ENCODE measurements around the gene HSFX3.
"Not testable (repeated sequence)": the region's sequence is repeated elsewhere in the genome, so short reads cannot be mapped to it uniquely, and the experiment has no call there.

The HSFX3 gene, protein sequence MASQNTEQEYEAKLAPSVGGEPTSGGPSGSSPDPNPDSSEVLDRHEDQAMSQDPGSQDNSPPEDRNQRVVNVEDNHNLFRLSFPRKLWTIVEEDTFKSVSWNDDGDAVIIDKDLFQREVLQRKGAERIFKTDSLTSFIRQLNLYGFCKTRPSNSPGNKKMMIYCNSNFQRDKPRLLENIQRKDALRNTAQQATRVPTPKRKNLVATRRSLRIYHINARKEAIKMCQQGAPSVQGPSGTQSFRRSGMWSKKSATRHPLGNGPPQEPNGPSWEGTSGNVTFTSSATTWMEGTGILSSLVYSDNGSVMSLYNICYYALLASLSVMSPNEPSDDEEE

DNA sequence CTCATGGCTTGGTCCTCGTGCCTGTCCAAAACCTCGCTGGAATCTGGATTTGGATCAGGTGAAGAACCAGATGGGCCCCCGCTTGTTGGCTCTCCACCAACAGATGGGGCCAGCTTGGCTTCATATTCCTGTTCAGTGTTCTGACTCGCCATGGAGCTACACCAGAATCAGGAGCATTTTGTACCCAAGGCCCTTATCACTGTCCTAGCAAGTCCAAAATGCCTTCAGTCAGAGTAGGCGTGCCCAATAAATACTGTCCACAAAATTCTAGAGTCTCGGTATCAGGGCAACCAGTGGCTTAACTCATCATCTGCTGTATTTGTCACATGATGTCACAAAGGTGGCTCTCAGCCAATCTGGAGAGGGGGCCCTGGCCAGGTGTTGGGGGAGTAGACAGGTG is at the start of gene HSFX3:
Gene HSFX3 (minus strand): TSS at position 224 of the 400 bp plus-strand sequence. CDS start 72 bp downstream, at position 152.
- H3K4me3 ChIP-seq (ENCODE audit: control insufficient read depth, low read depth, low read length); DNase-seq (ENCODE audit: low read depth): not testable (repeated sequence)

DNA sequence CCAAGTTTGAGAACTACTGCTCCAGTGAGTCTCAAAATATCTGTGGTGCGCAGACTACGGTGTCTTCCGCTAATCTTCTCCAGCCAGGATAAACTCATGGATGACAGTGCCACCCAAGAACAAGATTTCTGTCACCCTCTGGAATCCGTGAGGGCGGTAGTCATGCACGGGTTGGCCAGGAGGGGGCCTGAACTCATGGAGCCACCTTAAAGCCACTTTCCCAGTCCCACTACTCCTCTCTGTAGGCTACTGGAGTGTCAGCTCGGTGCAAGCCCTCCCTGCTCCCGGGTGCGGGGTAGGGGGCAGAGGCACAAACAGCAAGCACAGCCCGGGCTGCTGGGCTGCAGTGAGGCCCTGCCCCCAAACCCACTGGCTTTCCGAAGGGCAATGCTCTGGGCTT is 48.9 kb upstream of the HSFX3 start:
- not testable (repeated sequence) for H3K4me3 ChIP-seq (ENCODE audit: control insufficient read depth, low read depth, low read length); DNase-seq (ENCODE audit: low read depth)

DNA sequence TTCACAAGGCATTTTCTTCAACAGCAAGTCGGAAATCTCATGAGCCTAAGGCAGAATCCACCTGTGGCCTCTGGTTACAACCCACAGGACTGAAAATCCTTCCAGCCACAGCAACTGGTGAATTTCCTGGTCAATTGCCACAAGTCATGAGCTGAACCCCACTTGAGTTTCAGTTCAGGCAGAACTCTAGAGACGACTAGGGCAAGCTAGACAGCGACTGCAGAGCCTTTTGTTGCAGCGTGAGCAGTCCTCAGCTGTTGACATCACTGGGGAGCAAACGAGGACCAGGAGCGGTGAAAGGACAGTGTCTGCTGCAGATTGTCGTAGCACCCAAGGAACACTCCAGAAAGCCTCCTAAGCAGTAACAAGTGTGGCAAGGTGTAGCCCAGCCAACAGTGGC is 46.2 kb upstream of the HSFX3 start:
- not testable (repeated sequence) for DNase-seq (ENCODE audit: low read depth); H3K4me3 ChIP-seq (ENCODE audit: control insufficient read depth, low read depth, low read length)

DNA sequence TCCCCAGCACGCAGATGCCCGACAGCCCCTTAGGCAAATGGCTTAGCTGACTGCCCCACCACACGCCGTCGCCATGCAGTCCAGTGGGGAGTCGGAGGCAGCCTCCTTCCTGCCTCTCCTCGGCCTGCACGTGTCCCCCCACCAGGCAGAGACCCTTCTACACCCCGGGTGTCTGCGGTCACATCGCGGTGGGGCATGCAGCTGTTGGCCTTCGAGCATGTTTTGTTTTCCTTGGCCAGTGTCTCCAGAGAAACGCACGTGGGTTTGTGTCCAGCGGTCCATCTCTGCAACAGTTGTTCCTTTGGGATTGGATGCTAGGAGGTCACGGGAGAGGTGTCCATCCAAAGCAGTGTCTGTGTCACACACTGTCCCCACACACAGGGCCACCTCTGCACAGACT is 45.5 kb upstream of the HSFX3 start, which contains the start of gene HSFX2:
Gene HSFX2 (minus strand): TSS at position 101 of the 400 bp plus-strand sequence. CDS start 614 bp downstream, outside the sequence.
- not testable (repeated sequence) for H3K4me3 ChIP-seq (ENCODE audit: control insufficient read depth, low read depth, low read length); DNase-seq (ENCODE audit: low read depth)

DNA sequence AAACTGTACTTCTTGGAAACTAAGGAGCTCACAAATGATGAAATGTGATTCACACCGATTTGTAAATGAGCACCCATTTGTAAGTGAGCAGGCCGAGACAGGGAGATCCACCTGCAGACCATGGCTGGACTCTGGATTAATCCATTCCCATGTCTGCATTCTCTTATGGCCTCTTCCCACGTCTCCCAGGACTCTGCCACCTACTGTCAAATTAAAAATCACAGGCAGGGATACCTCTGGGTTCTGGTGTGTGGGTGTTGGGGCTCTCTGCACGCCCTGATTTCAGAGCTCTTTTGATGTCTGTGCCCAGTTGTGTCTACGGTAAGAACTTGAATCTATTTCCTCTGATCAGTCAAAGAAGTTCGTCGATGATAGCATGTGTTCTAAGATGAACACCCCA is 41.3 kb upstream of the HSFX3 start:
- not testable (repeated sequence) for DNase-seq (ENCODE audit: low read depth); H3K4me3 ChIP-seq (ENCODE audit: control insufficient read depth, low read depth, low read length)

DNA sequence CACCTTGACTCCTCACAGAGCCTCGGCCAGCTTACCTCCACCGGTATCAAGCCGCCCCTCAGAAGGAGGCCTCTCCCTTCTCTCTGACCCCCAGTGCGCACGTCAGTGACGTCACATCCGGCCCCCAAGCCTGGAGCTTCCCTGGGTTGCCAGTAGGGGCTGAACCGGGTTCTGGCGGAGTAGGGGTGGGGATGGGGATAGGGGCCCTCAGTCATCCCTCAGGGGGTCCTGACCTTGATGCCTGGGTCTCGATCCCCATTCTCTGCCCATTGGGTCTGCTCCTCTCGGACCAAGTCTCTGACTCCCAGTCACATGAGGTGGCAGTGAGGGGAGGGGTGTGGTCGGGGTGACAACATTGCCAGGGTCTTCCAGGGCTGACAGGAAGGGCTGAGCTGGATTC is 37.6 kb upstream of the HSFX3 start, which contains the start of gene MAGEA9B:
Gene MAGEA9B (minus strand): TSS at position 101 of the 400 bp plus-strand sequence. CDS start 4,280 bp downstream, outside the sequence.
- H3K4me3 ChIP-seq (ENCODE audit: control insufficient read depth, low read depth, low read length); DNase-seq (ENCODE audit: low read depth): not testable (repeated sequence)

DNA sequence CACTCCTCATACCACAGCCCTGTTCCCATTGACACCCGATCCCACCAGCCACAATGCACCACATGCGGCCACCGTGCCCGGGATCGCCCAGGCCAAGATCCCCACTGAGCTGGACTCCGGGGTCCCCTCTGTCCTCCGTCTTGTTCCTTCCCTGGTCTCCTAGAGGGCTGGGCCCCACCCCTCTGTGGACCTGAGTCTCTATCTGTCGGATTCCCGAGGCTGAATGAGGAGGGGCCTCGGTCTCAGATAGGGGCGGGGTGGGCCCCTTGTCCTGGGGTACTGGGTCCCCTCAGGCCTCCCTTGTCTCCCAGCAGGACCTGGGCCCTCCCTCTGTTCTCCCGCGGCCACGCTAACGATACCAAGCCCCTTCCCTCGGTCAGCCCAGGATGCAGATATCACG is 35.9 kb upstream of the HSFX3 start:
- H3K4me3 ChIP-seq (ENCODE audit: control insufficient read depth, low read depth, low read length); DNase-seq (ENCODE audit: low read depth): not testable (repeated sequence)

DNA sequence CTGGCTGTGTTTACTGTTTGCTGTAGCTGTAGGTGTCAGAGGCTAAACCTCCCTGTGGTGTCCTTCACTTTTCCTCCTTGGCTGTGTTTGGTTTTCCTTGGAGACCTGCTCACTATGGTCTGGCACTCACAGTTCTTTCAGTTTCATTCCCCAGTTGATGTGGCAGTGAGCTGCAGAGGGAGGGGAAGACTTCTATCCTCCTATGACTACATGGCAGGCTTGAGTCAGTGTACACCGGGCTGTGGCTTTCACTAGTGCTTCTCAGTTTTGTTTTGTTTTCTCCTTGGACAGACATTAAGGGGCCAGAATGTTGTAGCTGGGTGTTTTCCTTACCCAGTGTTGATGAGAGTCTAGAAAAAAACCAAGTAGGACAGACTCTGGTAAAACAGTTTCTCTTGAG is 23.7 kb upstream of the HSFX3 start:
- not testable (repeated sequence) for DNase-seq (ENCODE audit: low read depth); H3K4me3 ChIP-seq (ENCODE audit: control insufficient read depth, low read depth, low read length)

DNA sequence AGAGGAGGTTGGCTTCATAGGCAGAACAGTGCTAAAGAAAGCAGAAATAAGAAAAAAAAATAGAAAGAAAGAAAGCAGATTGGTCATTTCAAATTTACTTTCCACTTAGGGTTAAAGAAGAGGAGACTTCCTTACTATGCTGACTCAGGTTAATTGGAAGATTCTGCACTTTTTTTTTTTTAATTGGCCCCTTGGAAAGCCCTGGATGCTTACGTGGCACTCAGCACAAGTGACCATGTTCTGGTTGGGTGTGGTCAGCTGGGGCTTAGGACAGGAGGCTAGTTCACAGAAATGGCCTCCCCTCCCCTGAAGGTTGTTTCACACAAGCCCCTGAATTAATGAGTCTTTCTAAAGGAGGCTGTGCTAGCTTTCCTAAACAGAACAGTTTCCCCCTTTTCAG is 23.0 kb upstream of the HSFX3 start:
- TF ChIP-seq, protein P1, sequence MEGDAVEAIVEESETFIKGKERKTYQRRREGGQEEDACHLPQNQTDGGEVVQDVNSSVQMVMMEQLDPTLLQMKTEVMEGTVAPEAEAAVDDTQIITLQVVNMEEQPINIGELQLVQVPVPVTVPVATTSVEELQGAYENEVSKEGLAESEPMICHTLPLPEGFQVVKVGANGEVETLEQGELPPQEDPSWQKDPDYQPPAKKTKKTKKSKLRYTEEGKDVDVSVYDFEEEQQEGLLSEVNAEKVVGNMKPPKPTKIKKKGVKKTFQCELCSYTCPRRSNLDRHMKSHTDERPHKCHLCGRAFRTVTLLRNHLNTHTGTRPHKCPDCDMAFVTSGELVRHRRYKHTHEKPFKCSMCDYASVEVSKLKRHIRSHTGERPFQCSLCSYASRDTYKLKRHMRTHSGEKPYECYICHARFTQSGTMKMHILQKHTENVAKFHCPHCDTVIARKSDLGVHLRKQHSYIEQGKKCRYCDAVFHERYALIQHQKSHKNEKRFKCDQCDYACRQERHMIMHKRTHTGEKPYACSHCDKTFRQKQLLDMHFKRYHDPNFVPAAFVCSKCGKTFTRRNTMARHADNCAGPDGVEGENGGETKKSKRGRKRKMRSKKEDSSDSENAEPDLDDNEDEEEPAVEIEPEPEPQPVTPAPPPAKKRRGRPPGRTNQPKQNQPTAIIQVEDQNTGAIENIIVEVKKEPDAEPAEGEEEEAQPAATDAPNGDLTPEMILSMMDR (conservative IDR thresholded peaks at IDR 0.05; ENCODE audit: control insufficient read depth, insufficient read depth, low read depth, low read length), result no peak
- no peak overlapping the region for H3K4me3 ChIP-seq (ENCODE audit: control insufficient read depth, low read depth, low read length)
- peak; percentile 15 for DNase-seq (ENCODE audit: low read depth)

DNA sequence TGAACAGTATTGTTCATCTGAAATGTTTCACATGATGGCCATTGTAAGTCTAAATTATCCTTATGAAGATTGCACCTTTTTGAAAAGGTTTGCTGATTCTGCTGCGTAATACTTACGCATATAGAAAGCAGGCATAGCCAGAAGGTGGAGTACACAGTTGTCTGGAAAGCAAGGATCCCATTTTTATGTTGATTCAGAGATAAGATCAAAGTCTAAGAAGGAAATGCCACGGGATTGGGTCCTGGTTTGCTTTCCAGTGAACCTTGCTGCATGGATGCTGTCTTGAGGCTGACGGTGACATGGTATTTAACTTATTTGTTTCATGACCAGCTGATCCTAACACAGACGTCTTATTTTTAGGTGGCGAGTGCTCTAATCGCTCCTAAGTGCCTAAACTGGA is 22.0 kb upstream of the HSFX3 start:
- DNase-seq (ENCODE audit: low read depth), result no peak
- no peak overlapping the region for H3K4me3 ChIP-seq (ENCODE audit: control insufficient read depth, low read depth, low read length)
- TF ChIP-seq, protein P1 (conservative IDR thresholded peaks at IDR 0.05; ENCODE audit: control insufficient read depth, insufficient read depth, low read depth, low read length), result no peak

DNA sequence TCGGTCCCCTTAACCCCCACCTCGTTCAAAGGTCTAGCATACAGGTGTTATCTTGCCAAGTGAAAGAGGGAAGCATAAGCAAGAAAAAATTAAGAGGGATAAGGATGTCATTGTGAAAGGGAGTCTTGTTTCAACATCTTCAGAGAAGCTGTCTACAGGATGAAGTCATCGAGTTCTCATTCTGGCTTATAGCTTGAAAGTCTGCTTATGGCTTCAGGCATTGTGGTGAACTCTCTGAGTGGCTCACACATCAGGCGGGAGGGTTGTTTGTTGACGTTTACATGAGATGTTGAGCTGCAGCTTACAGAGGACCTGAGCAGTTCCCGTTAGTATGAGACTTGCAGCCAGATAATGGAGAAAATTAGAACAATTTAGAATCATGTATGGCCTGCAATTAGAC is 20.9 kb upstream of the HSFX3 start:
- H3K4me3 ChIP-seq (ENCODE audit: control insufficient read depth, low read depth, low read length), result no peak overlapping the region
- DNase-seq (ENCODE audit: low read depth), result peak; percentile 41
- TF ChIP-seq, protein P1 (conservative IDR thresholded peaks at IDR 0.05; ENCODE audit: control insufficient read depth, insufficient read depth, low read depth, low read length), result no peak
